Neural progenitor cell (in vitro differentiated cells): Measurements from ENCODE around the gene LBX2.

ENCODE experiments used
- CTCF ChIP-seq: fragments of 200-600 bp; sonication (generic); IDR thresholded peaks from 2 replicates; pipeline ENCODE4 v1.5.1; 2017; ENCODE audit warnings: antibody characterized with exemption, mild to moderate bottlenecking
- EZH2 ChIP-seq: fragments of 200-600 bp; sonication (generic); IDR thresholded peaks from 2 replicates; pipeline ENCODE4 v1.6.1; 2017; ENCODE audit warnings: antibody characterized with exemption, mild to moderate bottlenecking, moderate library complexity

- TF ChIP-seq CTCF (no peak), EZH2 (no peak)
Observed at GRCh38 chr2:74533464-74533863, 34.1 kb upstream of the LBX2 start.
